ENCODE data around the gene TGIF1.
A peak's percentile ranks its signal among the peaks of the same experiment; 100 is the strongest.

TGIF1 gene

DNA sequence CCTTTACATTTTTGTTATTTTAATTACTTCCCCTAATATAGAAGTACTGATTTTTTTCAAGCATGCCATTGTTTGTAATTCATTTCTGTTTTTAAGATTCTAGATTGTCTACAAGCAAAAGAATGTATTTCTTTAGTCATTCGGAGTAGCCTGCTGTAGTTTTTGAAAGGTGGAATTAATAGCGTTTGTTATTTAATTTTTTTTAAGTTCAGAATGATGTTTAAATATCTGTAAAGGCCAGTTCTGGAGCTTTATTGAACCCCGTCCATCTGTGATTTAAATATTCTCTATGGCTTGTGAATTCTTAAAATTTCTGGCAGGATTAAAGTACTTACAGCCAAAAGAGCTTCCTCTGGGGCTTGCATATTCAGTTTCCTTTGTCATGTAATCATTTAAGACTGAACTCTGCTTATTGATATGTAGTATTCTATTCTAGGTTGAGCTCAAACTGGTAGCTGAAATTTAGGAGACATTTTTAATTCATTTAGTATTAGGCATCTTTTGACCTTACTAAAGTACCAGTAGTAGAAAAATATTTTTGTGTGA is 5.2 kb downstream of the TGIF1 start:
- peaks cover 51% of the 10 kb centered on the region for H3K4me1 ChIP-seq (ENCODE audit: insufficient read depth, low read length, poor library complexity, severe bottlenecking)
- peaks cover 95% of the 10 kb centered on the region for H3K79me2 ChIP-seq (ENCODE audit: insufficient read depth, low read length)
- peaks cover 38% of the 10 kb centered on the region for H3K36me3 ChIP-seq (ENCODE audit: insufficient read depth, low read length)
- H2AFZ ChIP-seq (ENCODE audit: low read length): no peak overlapping the region
- H4K20me1 ChIP-seq (ENCODE audit: insufficient read depth, low read length, poor library complexity, severe bottlenecking): peaks cover 44% of the 10 kb centered on the region
- no peak for TF ChIP-seq EZH2phosphoT487 (IDR thresholded peaks at IDR 0.05; ENCODE audit: borderline replicate concordance)
- TF ChIP-seq, protein P1, sequence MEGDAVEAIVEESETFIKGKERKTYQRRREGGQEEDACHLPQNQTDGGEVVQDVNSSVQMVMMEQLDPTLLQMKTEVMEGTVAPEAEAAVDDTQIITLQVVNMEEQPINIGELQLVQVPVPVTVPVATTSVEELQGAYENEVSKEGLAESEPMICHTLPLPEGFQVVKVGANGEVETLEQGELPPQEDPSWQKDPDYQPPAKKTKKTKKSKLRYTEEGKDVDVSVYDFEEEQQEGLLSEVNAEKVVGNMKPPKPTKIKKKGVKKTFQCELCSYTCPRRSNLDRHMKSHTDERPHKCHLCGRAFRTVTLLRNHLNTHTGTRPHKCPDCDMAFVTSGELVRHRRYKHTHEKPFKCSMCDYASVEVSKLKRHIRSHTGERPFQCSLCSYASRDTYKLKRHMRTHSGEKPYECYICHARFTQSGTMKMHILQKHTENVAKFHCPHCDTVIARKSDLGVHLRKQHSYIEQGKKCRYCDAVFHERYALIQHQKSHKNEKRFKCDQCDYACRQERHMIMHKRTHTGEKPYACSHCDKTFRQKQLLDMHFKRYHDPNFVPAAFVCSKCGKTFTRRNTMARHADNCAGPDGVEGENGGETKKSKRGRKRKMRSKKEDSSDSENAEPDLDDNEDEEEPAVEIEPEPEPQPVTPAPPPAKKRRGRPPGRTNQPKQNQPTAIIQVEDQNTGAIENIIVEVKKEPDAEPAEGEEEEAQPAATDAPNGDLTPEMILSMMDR (conservative IDR thresholded peaks at IDR 0.05; ENCODE audit: low read length): 0 out of 2 replicates have a peak, but pooled peaks have one; percentile 8
- no peaks in the 10 kb centered on the region for H3K9me3 ChIP-seq (ENCODE audit: insufficient read depth, low read depth, low read length)
- H3K9ac ChIP-seq (ENCODE audit: low read depth, low read length, poor library complexity, severe bottlenecking): peak overlapping the region; percentile 95
- no peaks in the 10 kb centered on the region for H3K27me3 ChIP-seq (ENCODE audit: insufficient read depth, low read length, poor library complexity, severe bottlenecking)
- H3K9me2 ChIP-seq (replicated peaks; ENCODE audit: low read depth, low read length): no peaks in the 10 kb centered on the region
- H3F3A ChIP-seq (ENCODE audit: low read depth): no peaks in the 10 kb centered on the region
- peak overlapping the region; percentile 95 for H3K4me2 ChIP-seq (ENCODE audit: low read depth, low read length, poor library complexity, severe bottlenecking)
- peak overlapping the region; percentile 92 for H3K4me3 ChIP-seq (ENCODE audit: low read length, poor library complexity, severe bottlenecking)

DNA sequence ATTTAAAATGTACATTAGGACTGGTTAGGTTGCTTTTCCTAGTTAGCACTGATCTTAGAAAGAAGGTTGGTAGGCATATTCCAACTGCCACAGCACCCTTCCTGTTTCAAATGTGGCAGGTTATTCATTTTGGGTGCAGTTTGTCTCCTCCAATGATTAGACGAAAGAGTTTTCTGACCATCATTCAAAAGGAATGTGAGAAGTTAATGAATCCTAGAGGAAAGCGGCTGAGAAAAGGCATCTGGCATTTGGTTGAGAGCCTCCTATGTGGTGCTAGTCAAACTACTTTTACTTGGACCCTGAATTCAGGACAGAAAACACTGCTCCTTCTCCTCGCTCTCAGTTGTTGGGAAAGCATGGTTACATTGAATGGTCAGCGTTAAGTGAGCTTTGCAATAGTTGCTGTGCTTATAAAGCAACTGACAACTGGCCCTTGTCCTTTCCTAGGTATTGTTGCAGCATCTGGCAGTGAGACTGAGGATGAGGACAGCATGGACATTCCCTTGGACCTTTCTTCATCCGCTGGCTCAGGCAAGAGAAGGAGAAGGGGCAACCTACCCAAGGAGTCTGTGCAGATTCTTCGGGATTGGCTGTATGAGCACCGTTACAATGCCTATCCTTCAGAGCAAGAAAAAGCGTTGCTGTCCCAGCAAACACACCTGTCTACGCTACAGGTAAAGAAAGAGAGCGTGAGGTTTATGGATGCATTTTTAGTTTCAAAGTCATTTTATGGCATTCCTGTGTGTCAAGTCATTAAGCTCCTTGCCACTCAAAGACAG is 6.1 kb downstream of the TGIF1 start:
- no peaks in the 10 kb centered on the region for H3K27me3 ChIP-seq (ENCODE audit: insufficient read depth, low read length, poor library complexity, severe bottlenecking)

DNA sequence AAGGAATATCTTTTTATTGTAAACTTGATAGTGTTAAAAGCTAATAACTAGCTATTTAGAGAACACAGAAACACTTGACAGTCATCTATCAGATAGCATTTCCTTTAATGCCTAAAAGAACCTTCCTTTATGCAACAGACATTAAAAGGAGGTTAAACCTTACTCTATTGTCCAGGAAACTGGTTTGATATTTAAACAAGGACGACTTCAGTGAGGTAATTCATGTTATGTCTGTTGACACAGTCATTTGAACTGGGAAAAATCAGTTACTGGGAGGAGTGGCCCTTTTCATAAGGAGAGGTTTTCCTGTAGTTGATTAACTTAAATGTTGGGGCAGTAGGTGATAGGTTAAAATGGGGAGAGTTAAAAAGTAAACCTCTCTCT is 6.7 kb downstream of the TGIF1 start:
- no peaks in the 10 kb centered on the region for H3F3A ChIP-seq (ENCODE audit: low read depth)
- H2AFZ ChIP-seq (ENCODE audit: low read length): no peak overlapping the region
- H3K9me3 ChIP-seq (ENCODE audit: insufficient read depth, low read depth, low read length): 0 out of 2 replicates have a peak, but pooled peaks cover 4% of the 10 kb centered on the region
- peaks cover 81% of the 10 kb centered on the region for H3K79me2 ChIP-seq (ENCODE audit: insufficient read depth, low read length)
- peaks cover 38% of the 10 kb centered on the region for H3K36me3 ChIP-seq (ENCODE audit: insufficient read depth, low read length)
- H3K9ac ChIP-seq (ENCODE audit: low read depth, low read length, poor library complexity, severe bottlenecking): no peak overlapping the region
- H3K4me3 ChIP-seq (ENCODE audit: low read length, poor library complexity, severe bottlenecking): no peak overlapping the region
- peaks cover 44% of the 10 kb centered on the region for H4K20me1 ChIP-seq (ENCODE audit: insufficient read depth, low read length, poor library complexity, severe bottlenecking)
- no peak for TF ChIP-seq EZH2phosphoT487 (IDR thresholded peaks at IDR 0.05; ENCODE audit: borderline replicate concordance)
- TF ChIP-seq, protein P1 (conservative IDR thresholded peaks at IDR 0.05; ENCODE audit: low read length): no peak
- peaks cover 51% of the 10 kb centered on the region for H3K4me1 ChIP-seq (ENCODE audit: insufficient read depth, low read length, poor library complexity, severe bottlenecking)
- H3K27me3 ChIP-seq (ENCODE audit: insufficient read depth, low read length, poor library complexity, severe bottlenecking): no peaks in the 10 kb centered on the region
- H3K9me2 ChIP-seq (replicated peaks; ENCODE audit: low read depth, low read length): no peaks in the 10 kb centered on the region
- peak overlapping the region; percentile 95 for H3K4me2 ChIP-seq (ENCODE audit: low read depth, low read length, poor library complexity, severe bottlenecking)

More for the DNA sequence above, 6.1 kb downstream of the TGIF1 start:
- peaks cover 51% of the 10 kb centered on the region for H3K4me1 ChIP-seq (ENCODE audit: insufficient read depth, low read length, poor library complexity, severe bottlenecking)
- peak overlapping the region; percentile 95 for H3K9ac ChIP-seq (ENCODE audit: low read depth, low read length, poor library complexity, severe bottlenecking)
- TF ChIP-seq EZH2phosphoT487 (IDR thresholded peaks at IDR 0.05; ENCODE audit: borderline replicate concordance): no peak
- TF ChIP-seq, protein P1 (conservative IDR thresholded peaks at IDR 0.05; ENCODE audit: low read length): no peak
- H2AFZ ChIP-seq (ENCODE audit: low read length): no peak overlapping the region
- H3K9me2 ChIP-seq (replicated peaks; ENCODE audit: low read depth, low read length): no peaks in the 10 kb centered on the region
- peak overlapping the region; percentile 92 for H3K4me3 ChIP-seq (ENCODE audit: low read length, poor library complexity, severe bottlenecking)
- no peaks in the 10 kb centered on the region for H3K9me3 ChIP-seq (ENCODE audit: insufficient read depth, low read depth, low read length)
- H3K4me2 ChIP-seq (ENCODE audit: low read depth, low read length, poor library complexity, severe bottlenecking): peak overlapping the region; percentile 95
- peaks cover 44% of the 10 kb centered on the region for H4K20me1 ChIP-seq (ENCODE audit: insufficient read depth, low read length, poor library complexity, severe bottlenecking)
- H3K79me2 ChIP-seq (ENCODE audit: insufficient read depth, low read length): peaks cover 87% of the 10 kb centered on the region
- H3K36me3 ChIP-seq (ENCODE audit: insufficient read depth, low read length): peaks cover 38% of the 10 kb centered on the region
- H3F3A ChIP-seq (ENCODE audit: low read depth): no peaks in the 10 kb centered on the region

Measured in Loucy (cell line).